WI38 (cell line): ENCODE measurements around the gene ABLIM3.

Experiments
- H3K4me3 ChIP-seq: 2 replicates; pipeline ENCODE4 v1.5.1; 2011; ENCODE audit warnings: low read depth, mild to moderate bottlenecking, control low read depth, low read length
- CTCF ChIP-seq: IDR thresholded peaks from 2 replicates; pipeline ENCODE4 v1.5.1; 2012; ENCODE audit warnings: low read depth, mild to moderate bottlenecking, control low read depth, low read length

ABLIM3 gene

GRCh38 chr5:149228618-149229297 lies 87.5 kb downstream of the ABLIM3 start:
- H3K4me3 ChIP-seq: no peak overlapping the region
- TF ChIP-seq CTCF: peak; percentile 81

- H3K4me3 ChIP-seq: no peak overlapping the region
- no peak for TF ChIP-seq CTCF
These were observed 88.1 kb downstream of the ABLIM3 start for GRCh38 chr5:149229298-149229937.

GRCh38 chr5:149235841-149236240 lies 94.5 kb downstream of the ABLIM3 start:
- H3K4me3 ChIP-seq: no peak overlapping the region
- no peak for TF ChIP-seq CTCF

- TF ChIP-seq CTCF: 0 out of 2 replicates have a peak, but pooled peaks have one; percentile 31
- H3K4me3 ChIP-seq: no peak overlapping the region
These were observed 96.4 kb downstream of the ABLIM3 start for GRCh38 chr5:149237662-149238061.

GRCh38 chr5:149238540-149238939 lies 97.2 kb downstream of the ABLIM3 start:
- TF ChIP-seq CTCF: no peak
- no peak overlapping the region for H3K4me3 ChIP-seq

- H3K4me3 ChIP-seq: no peak overlapping the region
- no peak for TF ChIP-seq CTCF
These were observed 98.6 kb downstream of the ABLIM3 start for GRCh38 chr5:149239917-149240316.

- no peak for TF ChIP-seq CTCF
- H3K4me3 ChIP-seq: no peak overlapping the region
These were observed 99.2 kb downstream of the ABLIM3 start for GRCh38 chr5:149240354-149240998.
